HUES64 (cell line): ENCODE measurements around the gene SMARCA4.
"Not testable (repeated sequence)": the region's sequence is repeated elsewhere in the genome, so short reads cannot be mapped to it uniquely, and the experiment has no call there.

Experiments
- H3K27ac ChIP-seq: 2 replicates; pipeline ENCODE4 v1.7.0; 2013; ENCODE audit warnings: low read depth, low read length, inconsistent platforms
- H3K27me3 ChIP-seq: 2 replicates; pipeline ENCODE4 v1.6.1; 2013; ENCODE audit warnings: mild to moderate bottlenecking, low read length; ENCODE audit not compliant: insufficient read depth
- H3K36me3 ChIP-seq: 2 replicates; pipeline ENCODE4 v1.6.1; 2013; ENCODE audit warnings: mild to moderate bottlenecking, low read length; ENCODE audit not compliant: insufficient read depth
- H3K4me1 ChIP-seq: 2 replicates; pipeline ENCODE4 v1.6.1; 2013; ENCODE audit warnings: mild to moderate bottlenecking, low read length, moderate library complexity; ENCODE audit not compliant: insufficient read depth
- H3K4me3 ChIP-seq: 2 replicates; pipeline ENCODE4 v1.5.1; 2013; ENCODE audit warnings: mild to moderate bottlenecking, low read length, moderate library complexity
- H3K9ac ChIP-seq: 2 replicates; pipeline ENCODE4 v1.6.1; 2013; ENCODE audit warnings: mild to moderate bottlenecking, low read depth, low read length
- H3K9me3 ChIP-seq: 2 replicates; pipeline ENCODE4 v1.6.1; 2013; ENCODE audit warnings: low read depth, low read length; ENCODE audit not compliant: insufficient read depth
- WGBS: fragments of 150-250, 120-280 bp; methylation state at CpG from one replicate; pipeline ENCODE4 v1.1.7; 2013; ENCODE audit warnings: missing lambda C conversion rate; 5-methylcytosine and 5-hydroxymethylcytosine counted together

SMARCA4 gene

DNA sequence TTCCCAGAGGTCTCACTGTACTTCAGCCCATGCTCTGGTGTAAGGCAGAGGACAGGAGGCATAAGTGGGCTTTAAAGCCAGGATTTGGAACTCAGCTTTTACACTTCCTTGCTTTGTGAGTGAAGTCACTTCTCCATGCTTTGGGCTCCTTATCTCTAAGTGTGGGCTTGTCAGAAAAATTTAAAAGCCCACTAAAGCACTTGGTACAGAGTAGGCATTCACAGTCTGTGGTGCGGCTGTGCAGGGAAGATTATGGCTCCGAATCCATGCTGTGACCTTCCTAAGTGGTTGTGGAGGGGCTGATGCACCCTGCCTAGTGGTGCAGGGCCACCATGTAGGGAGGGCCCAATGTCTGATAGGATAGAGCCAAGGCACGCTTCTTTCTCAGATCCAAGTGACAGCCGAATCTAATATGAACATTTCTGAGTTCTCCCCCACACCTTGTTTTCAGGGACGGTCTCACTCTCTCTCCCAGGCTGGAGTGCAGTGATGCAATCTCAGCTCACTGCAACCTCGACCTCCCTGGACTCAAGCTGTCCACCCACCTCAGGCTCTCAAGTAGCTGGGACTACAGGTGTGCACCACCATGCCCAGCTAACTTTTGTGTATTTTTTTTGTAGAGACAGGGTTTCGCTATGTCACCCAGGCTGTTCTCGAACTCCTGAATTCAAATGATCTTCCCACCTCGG, 25.3 kb upstream of the SMARCA4 start:
- peaks cover 16% of the 10 kb centered on the region for H3K36me3 ChIP-seq
- H3K27me3 ChIP-seq = no peaks in the 10 kb centered on the region
- H3K9me3 ChIP-seq = no peaks in the 10 kb centered on the region
- H3K4me3 ChIP-seq = no peak overlapping the region
- 0 out of 2 replicates have a peak, but pooled peaks cover 6% of the 10 kb centered on the region for H3K4me1 ChIP-seq
- 92% methylated on average over 9 of the region's 9 CpGs for WGBS
- H3K27ac ChIP-seq = 0 out of 2 replicates have a peak overlapping the region, but pooled peaks have one; percentile 18
- H3K9ac ChIP-seq = no peak overlapping the region

DNA sequence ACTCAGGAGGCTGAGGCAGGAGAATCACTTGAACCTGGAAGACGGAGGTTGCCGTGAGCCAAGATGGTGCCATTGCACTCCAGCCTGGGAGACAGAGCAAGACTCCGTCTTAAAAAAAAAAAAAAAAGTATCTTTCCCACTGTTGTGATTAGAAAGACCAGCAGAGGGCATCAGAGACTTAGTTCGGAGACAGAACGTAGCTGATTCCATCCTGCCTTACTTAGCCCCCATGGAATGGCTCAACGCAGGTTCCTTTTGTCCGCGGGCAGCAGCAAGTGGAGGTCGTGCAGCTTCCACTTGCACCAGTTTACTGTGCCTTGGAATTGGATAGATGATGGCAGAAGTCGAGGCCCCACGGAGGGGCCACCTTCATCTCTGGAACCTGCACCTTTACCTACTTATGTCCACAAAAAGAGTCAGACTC, 24.2 kb upstream of the SMARCA4 start:
- no peaks in the 10 kb centered on the region for H3K9me3 ChIP-seq
- 19% methylated on average over 9 of the region's 11 CpGs for WGBS
- H3K36me3 ChIP-seq = peaks cover 12% of the 10 kb centered on the region
- no peak overlapping the region for H3K27ac ChIP-seq
- H3K27me3 ChIP-seq = no peaks in the 10 kb centered on the region
- H3K4me1 ChIP-seq = 0 out of 2 replicates have a peak, but pooled peaks cover 6% of the 10 kb centered on the region
- H3K9ac ChIP-seq = 0 out of 2 replicates have a peak overlapping the region, but pooled peaks have one; percentile 49
- 0 out of 2 replicates have a peak overlapping the region, but pooled peaks have one; percentile 22 for H3K4me3 ChIP-seq

DNA sequence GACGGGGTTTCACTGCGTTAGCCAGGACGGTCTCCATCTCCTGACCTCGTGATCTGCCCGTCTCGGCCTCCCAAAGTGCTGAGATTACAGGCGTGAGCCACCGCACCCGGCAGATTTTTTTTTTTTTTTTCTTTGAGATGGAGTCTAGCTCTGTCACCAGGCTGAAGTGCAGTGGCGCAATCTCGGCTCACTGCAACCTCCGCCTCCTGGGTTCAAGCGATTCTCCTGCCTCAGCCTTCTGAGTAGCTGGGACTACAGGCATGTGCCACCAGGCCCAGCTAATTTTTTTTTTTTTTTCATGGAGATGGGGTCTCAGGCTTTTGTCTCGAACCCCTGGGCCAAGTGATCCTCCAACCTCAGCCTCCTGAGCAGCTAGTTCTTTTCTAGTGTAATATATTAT, 19.2 kb upstream of the SMARCA4 start:
- not testable (repeated sequence) for H3K4me3 ChIP-seq, H3K4me1 ChIP-seq, H3K27me3 ChIP-seq, H3K9me3 ChIP-seq, H3K9ac ChIP-seq, H3K27ac ChIP-seq, H3K36me3 ChIP-seq
- WGBS = 91% methylated on average over 13 of the region's 14 CpGs

DNA sequence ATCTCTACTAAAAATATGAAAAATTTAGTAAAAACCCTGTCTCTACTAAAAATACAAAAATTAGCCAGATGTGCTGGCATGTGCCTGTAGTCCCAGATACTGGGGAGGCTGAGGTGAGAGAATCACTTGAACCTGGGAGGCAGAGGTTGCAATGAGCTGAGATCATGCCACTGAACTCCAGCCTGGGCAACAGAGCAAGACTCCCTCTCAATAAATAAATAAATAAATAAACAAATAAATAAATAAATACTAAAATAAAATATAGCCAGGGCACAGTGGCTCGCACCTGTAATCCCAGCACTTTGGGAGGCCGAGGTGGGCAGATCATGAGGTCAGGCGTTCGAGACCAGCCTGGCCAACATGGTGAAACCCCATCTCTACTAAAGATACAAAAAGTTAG, 17.4 kb upstream of the SMARCA4 start:
- H3K36me3 ChIP-seq, H3K9me3 ChIP-seq, H3K27ac ChIP-seq, H3K4me3 ChIP-seq, H3K27me3 ChIP-seq, H3K9ac ChIP-seq, H3K4me1 ChIP-seq: not testable (repeated sequence)
- WGBS = 96% methylated on average over 4 of the region's 4 CpGs

DNA sequence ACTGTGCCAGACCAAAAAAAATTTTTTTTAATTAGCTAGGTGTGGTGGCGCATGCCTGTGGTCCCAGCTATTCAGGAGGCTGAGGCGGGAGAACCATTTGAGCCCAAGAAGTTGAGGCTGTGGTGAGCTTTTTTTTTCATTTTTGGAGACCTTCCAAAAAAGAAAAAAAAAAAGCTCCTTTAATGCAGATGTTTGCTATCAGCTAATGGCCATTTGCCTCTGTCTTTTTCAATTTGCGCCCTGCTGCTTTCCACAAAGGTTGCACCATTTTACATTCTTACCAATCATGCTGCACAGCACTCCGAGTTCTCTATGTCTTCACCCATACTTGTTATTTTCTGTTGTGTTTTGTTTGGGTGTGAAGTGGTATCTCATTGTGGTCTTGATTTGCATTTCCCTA, 15.6 kb upstream of the SMARCA4 start:
- no peak overlapping the region for H3K9ac ChIP-seq
- H3K27me3 ChIP-seq = no peaks in the 10 kb centered on the region
- H3K9me3 ChIP-seq = no peaks in the 10 kb centered on the region
- no peaks in the 10 kb centered on the region for H3K36me3 ChIP-seq
- no peak overlapping the region for H3K4me3 ChIP-seq
- H3K27ac ChIP-seq = no peak overlapping the region
- H3K4me1 ChIP-seq = no peaks in the 10 kb centered on the region
- WGBS = 95% methylated on average over 3 of the region's 4 CpGs

DNA sequence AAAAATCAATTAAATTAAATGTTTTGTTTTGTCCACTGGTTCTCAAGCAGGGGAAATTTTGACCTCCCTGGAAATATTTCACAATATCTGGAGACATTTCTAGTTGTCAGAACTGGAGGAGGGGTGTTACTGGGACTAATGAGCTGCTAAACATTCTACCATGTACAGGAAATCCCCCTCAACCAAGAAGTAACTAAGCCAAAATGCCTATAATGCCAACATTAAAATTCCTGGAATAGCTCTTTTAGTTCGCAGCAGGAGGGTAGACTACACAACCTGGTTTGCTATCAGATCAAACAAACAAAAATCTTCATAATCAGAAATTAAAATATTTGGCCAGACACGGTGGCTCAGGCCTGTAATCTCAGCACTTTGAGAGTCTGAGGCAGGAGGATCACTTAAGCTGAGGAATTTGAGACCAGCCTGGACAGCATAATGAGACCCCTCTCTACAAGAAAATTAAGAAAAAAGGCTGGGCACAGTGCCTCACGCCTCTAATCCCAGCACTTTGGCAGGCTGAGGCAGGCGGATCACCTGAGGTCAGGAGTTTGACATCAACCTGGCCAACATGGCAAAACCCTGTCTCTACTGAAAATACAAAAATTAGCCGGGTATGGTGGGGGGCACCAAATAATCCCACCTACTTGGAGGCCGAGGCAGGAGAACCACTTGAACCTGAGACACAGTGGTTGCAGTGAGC, 13.7 kb upstream of the SMARCA4 start:
- 93% methylated on average over 6 of the region's 6 CpGs for WGBS

DNA sequence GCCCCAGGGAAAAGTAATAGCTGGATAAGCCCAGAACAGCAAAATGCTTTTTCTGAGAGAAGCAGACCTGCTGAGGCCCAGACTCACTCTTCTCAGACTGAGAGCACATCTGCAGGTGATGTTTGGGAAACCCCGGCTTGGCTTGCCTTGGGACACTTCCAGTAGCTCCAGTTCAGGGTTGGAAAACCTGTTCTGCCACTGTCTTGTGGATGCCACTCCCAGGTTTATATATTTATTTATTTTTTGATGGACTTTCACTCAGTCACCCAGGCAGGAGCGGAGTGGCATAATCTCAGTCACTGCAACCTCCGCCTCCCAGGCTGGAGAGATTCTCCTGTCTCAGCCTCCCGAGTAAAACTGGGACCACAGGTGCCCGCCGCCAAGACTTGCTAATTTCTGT, 8.0 kb upstream of the SMARCA4 start:
- Histone ChIP-seq H3K36me3 (no peaks in the 10 kb centered on the region), H3K27ac (no peak overlapping the region), H3K27me3 (no peaks in the 10 kb centered on the region), H3K4me3 (no peak overlapping the region), H3K4me1 (no peaks in the 10 kb centered on the region), H3K9me3 (no peaks in the 10 kb centered on the region), H3K9ac (no peak overlapping the region)
- 97% methylated on average over 6 of the region's 6 CpGs for WGBS

More for the DNA sequence above, 13.7 kb upstream of the SMARCA4 start:
- Histone ChIP-seq H3K4me1 (no peaks in the 10 kb centered on the region), H3K9me3 (no peaks in the 10 kb centered on the region), H3K9ac (no peak overlapping the region), H3K27me3 (no peaks in the 10 kb centered on the region), H3K27ac (no peak overlapping the region), H3K4me3 (no peak overlapping the region), H3K36me3 (no peaks in the 10 kb centered on the region)

DNA sequence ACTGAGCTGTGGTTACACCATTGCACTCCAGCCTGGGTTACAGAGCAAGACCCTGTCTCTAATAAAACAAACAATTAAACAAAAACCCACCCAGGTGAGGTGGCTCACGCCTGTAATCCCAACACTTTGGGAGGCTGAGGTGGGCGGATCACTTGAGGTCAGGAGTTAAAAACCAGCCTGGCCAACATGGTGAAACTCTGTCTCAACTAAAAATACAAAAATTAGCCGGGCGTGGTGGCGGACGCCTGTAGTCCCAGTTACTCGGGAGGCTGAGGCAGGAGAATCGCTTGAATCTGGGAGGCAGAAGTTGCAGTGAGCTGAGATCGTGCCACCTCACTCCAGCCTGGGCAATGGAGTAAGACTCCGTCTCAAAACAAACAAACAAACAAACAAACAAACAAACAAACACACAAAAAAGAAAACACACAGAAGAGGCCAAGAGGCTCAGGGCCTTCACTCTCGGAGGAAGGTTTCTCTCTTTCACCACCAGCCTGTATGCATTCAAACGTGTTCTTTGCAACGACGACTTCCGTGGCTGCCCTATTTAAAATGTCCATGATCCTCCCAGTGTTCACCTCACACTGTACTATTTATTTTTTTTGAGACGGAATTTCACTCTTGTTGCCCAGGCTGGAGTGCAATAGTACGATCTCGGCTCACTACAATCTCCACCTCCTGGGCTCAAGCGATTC, 1.4 kb upstream of the SMARCA4 start:
- not testable (repeated sequence) for H3K4me3 ChIP-seq, H3K9ac ChIP-seq, H3K36me3 ChIP-seq, H3K4me1 ChIP-seq, H3K27ac ChIP-seq, H3K27me3 ChIP-seq, H3K9me3 ChIP-seq
- WGBS = 95% methylated on average over 19 of the region's 19 CpGs

DNA sequence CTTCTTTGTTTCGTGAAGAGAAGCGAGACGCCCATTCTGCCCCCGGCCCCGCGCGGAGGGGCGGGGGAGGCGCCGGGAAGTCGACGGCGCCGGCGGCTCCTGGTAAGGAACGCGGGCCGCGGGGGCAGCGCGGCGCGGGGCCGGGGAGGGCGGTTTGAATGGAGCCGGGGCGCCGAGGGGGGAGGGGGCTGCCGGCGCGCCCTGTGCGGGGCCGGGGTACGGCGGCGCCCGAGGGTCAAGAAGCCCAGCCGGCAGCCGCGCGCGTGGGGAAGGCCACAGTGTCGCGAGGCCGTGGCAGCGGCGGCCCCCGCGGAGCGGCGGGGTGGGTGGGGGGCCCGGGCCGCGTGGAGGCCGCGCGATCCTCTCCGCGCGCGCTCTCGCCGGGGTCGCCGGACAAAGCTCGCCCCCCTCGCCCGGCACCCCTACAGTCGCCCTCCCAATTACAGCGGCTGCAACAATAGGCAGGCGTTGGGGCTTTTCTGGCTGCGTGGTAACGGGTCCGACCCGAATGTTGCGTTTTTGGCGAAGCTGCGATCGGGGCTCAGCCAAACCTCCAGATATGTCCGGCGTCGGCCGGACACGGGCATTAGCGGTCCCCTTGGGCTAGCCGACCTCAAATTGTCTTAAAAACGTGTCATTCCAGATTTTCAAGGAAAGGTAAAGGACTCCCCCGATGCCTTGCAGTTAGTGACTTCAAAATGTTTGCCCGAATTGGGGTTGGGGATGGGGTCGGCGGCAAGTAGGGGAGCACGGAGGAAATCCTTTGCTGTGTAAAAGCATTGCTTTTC, 437 bp downstream of the SMARCA4 start:
- H3K27ac ChIP-seq = peak overlapping the region; percentile 94
- H3K4me1 ChIP-seq = 0 out of 2 replicates have a peak, but pooled peaks cover 4% of the 10 kb centered on the region
- H3K9ac ChIP-seq = peak overlapping the region; percentile 99
- H3K4me3 ChIP-seq = peak overlapping the region; percentile 100
- H3K27me3 ChIP-seq = no peaks in the 10 kb centered on the region
- H3K9me3 ChIP-seq = no peaks in the 10 kb centered on the region
- under 1% methylated on average over 92 of the region's 92 CpGs for WGBS
- no peaks in the 10 kb centered on the region; the same call in 1 of the 2 replicates for H3K36me3 ChIP-seq

DNA sequence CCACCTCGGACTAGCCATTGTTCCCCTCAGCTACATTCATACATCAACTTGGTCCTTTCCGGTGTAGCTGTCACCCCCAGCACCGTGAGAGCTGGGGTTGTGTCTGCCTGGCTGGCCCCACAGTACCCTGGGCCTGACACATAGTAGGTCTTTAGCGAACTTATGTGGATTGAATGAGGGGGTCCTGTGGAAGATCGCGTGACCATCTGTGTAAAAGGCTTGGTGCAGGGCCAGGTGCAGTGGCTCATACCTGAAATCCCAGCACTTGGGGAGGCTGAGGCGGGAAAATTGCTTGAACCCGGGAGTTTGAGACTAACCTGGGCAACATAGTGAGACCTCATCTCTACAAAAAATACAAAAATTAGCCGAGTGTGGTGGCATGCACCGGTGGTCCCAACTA, 2.0 kb downstream of the SMARCA4 start:
- Histone ChIP-seq H3K27me3 (no peaks in the 10 kb centered on the region), H3K9me3 (no peaks in the 10 kb centered on the region), H3K36me3 (no peaks in the 10 kb centered on the region; the same call in 1 of the 2 replicates), H3K27ac (no peak overlapping the region), H3K9ac (no peak overlapping the region), H3K4me3 (peak overlapping the region; percentile 100; the same call in 1 of the 2 replicates), H3K4me1 (0 out of 2 replicates have a peak, but pooled peaks cover 4% of the 10 kb centered on the region)
- WGBS = 92% methylated on average over 10 of the region's 10 CpGs
